ENCODE data around the gene KLK1. TPM values are rescaled to one million over a fixed set of nuclear protein-coding genes. Genes with fewer than 3 reads are reported as not detected.
"Not testable (repeated sequence)": the region's sequence is repeated elsewhere in the genome, so short reads cannot be mapped to it uniquely, and the experiment has no call there.

Gene KLK1
- total RNA-seq, 1 donor from 2014 or later, result 2.1 TPM

GRCh38 chr19:50819636-50820035 lies 4.0 kb downstream of the KLK1 start:
- DNase-seq (ENCODE audit: low spot score), result no peak

GRCh38 chr19:50818859-50819472 lies 4.6 kb downstream of the KLK1 start:
- intact Hi-C loops (cut with DNase I), result no loop called here
- DNase-seq (ENCODE audit: low spot score) (no peak), ATAC-seq (no peak)

More at GRCh38 chr19:50819636-50820035, 4.0 kb downstream of the KLK1 start:
- intact Hi-C loops (cut with DNase I), result no loop called here
- no peak for ATAC-seq

GRCh38 chr19:50817941-50818858 lies 5.4 kb downstream of the KLK1 start:
- intact Hi-C loops (cut with DNase I), result no loop called here
- ATAC-seq (peak; percentile 34), DNase-seq (ENCODE audit: low spot score) (no peak)

- intact Hi-C loops (cut with DNase I), result no loop called here
- no peak for DNase-seq (ENCODE audit: low spot score)
- no peak for ATAC-seq
These were observed 8.1 kb downstream of the KLK1 start for GRCh38 chr19:50815439-50815838.

GRCh38 chr19:50814883-50815282 lies 8.7 kb downstream of the KLK1 start:
- no peak for ATAC-seq
- intact Hi-C loops (cut with DNase I), result no loop called here
- no peak for DNase-seq (ENCODE audit: low spot score)

GRCh38 chr19:50812474-50812873 lies 11.1 kb downstream of the KLK1 start:
- intact Hi-C loops (cut with DNase I), result no loop called here
- no peak for ATAC-seq

GRCh38 chr19:50811622-50812238 lies 11.9 kb downstream of the KLK1 start:
- not testable (repeated sequence) for ATAC-seq; DNase-seq (ENCODE audit: low spot score)

More at GRCh38 chr19:50812474-50812873, 11.1 kb downstream of the KLK1 start:
- no peak for DNase-seq (ENCODE audit: low spot score)

GRCh38 chr19:50808856-50809255 lies 14.7 kb downstream of the KLK1 start:
- intact Hi-C loops (cut with DNase I), result no loop called here
- no peak for ATAC-seq
- no peak for DNase-seq (ENCODE audit: low spot score)

More at GRCh38 chr19:50811622-50812238, 11.9 kb downstream of the KLK1 start:
- intact Hi-C loops (cut with DNase I), result not testable (repeated sequence)

GRCh38 chr19:50804420-50805272 lies 18.9 kb downstream of the KLK1 start:
- ATAC-seq, result peak; percentile 100
- DNase-seq (ENCODE audit: low spot score), result peak; percentile 99
- intact Hi-C loops (cut with DNase I), result no loop called here

GRCh38 chr19:50803633-50804419 lies 19.8 kb downstream of the KLK1 start:
- intact Hi-C loops (cut with DNase I), result no loop called here
- DNase-seq (ENCODE audit: low spot score) (no peak), ATAC-seq (no peak)

GRCh38 chr19:50801107-50801506 lies 22.5 kb downstream of the KLK1 start:
- intact Hi-C loops (cut with DNase I), result no loop called here
- no peak for DNase-seq (ENCODE audit: low spot score)
- ATAC-seq, result no peak

- intact Hi-C loops (cut with DNase I), result no loop called here
- DNase-seq (ENCODE audit: low spot score) (no peak), ATAC-seq (no peak)
These were observed 24.1 kb downstream of the KLK1 start for GRCh38 chr19:50799547-50799851.

GRCh38 chr19:50798659-50799546 lies 24.7 kb downstream of the KLK1 start:
- ATAC-seq, result no peak
- intact Hi-C loops (cut with DNase I), result no loop called here
- no peak for DNase-seq (ENCODE audit: low spot score)

- intact Hi-C loops (cut with DNase I), result no loop called here
- DNase-seq (ENCODE audit: low spot score) (no peak), ATAC-seq (no peak)
These were observed 25.6 kb downstream of the KLK1 start for GRCh38 chr19:50797781-50798658.

- ATAC-seq, result no peak
- intact Hi-C loops (cut with DNase I), result no loop called here
These were observed 26.2 kb downstream of the KLK1 start for GRCh38 chr19:50797429-50797780.

GRCh38 chr19:50796634-50797428 lies 26.8 kb downstream of the KLK1 start:
- ATAC-seq, result no peak
- intact Hi-C loops (cut with DNase I), result no loop called here

More at GRCh38 chr19:50797429-50797780, 26.2 kb downstream of the KLK1 start:
- no peak for DNase-seq (ENCODE audit: low spot score)

More at GRCh38 chr19:50796634-50797428, 26.8 kb downstream of the KLK1 start:
- DNase-seq (ENCODE audit: low spot score), result no peak
